Body of pancreas (tissue), 4 donors: ENCODE measurements around the gene ST3GAL5.

Experiments
- POLR2A ChIP-seq, 3 donors: fragments of 450-650 bp; IDR thresholded peaks; one replicate each; pipeline ENCODE4 v1.6.1; 2016; ENCODE audit warnings: antibody characterized with exemption in 3 of 3, mild to moderate bottlenecking in 2 of 3
- TF ChIP-seq, protein P1 (sequence below), 7 experiments: fragments of 450-650 bp in 4 of 7; fragments of 200-600 bp in 3 of 7; sonication (generic) in 3 of 7; IDR thresholded peaks; one replicate each; pipeline ENCODE4 v1.5.1; 2016 to 2019; ENCODE audit warnings: antibody characterized with exemption in 7 of 7

DNA sequence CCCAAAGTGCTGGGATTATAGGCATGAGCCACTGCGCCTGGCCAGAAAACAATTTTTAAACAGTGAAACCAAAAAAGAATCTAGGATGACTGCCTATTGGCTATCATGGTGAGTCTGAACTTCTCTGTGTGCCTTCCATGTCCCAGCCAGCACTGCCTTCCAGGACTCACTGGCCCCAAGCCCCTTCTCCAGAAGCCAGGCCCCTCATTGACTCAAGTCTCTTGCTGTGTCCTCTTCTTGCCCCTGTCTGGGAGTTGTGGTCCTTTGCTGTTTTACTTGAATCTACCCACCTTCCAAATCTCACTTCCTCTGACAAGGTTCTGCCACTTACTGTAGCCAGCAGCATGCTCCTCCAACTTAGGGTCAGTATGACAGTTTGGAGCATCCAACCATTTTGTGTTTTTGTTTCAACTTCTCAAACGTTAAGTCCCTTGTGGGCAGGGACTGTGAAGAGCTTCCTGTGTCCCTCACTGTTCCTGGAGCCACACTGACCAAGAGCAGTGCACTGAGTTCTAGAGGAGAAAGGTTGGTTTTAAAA is 41.7 kb downstream of the ST3GAL5 start:
- TF ChIP-seq, protein P1, sequence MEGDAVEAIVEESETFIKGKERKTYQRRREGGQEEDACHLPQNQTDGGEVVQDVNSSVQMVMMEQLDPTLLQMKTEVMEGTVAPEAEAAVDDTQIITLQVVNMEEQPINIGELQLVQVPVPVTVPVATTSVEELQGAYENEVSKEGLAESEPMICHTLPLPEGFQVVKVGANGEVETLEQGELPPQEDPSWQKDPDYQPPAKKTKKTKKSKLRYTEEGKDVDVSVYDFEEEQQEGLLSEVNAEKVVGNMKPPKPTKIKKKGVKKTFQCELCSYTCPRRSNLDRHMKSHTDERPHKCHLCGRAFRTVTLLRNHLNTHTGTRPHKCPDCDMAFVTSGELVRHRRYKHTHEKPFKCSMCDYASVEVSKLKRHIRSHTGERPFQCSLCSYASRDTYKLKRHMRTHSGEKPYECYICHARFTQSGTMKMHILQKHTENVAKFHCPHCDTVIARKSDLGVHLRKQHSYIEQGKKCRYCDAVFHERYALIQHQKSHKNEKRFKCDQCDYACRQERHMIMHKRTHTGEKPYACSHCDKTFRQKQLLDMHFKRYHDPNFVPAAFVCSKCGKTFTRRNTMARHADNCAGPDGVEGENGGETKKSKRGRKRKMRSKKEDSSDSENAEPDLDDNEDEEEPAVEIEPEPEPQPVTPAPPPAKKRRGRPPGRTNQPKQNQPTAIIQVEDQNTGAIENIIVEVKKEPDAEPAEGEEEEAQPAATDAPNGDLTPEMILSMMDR (IDR thresholded peaks at IDR 0.05), result no peak
- no peak for TF ChIP-seq POLR2A (IDR thresholded peaks at IDR 0.05)
